ENCODE measurements around the gene IL1F10. TPM values are rescaled to one million over a fixed set of nuclear protein-coding genes. Genes with fewer than 3 reads are reported as not detected.

The IL1F10 gene
- total RNA-seq = not detected in 2 replicates

GRCh38 chr2:113067681-113068080 is at the start of gene IL1F10:
TSS of gene IL1F10 (plus strand) at chr2:113067970. CDS start at chr2:113072739, 4,769 bp downstream.

GRCh38 chr2:113052396-113052917 is 15.3 kb upstream of the IL1F10 start, which contains the start of gene IL36B:
TSS of gene IL36B (minus strand) at chr2:113052867.

GRCh38 chr2:113058998-113059960 is 8.5 kb upstream of the IL1F10 start, which contains the start of gene IL36RN:
TSS of gene IL36RN (plus strand) at chr2:113059198. CDS start at chr2:113059439, 241 bp downstream.

Other genes starting within 250 kb of the IL1F10 start
- gene IL1B, start 231.2 kb upstream of the IL1F10 start, total RNA-seq = 0.77 and 1.7 TPM in 2 replicates
- 0.22 TPM in 1 of 2 replicates, not detected in the other for gene IL37, start 156.8 kb upstream of the IL1F10 start, total RNA-seq
- not detected in 2 replicates for gene IL36G, start 90.0 kb upstream of the IL1F10 start, total RNA-seq
- gene IL36A, start 62.5 kb upstream of the IL1F10 start, total RNA-seq = not detected in 2 replicates
- gene IL36B, start 15.1 kb upstream of the IL1F10 start, total RNA-seq = not detected in 2 replicates
- gene IL36RN, start 8.8 kb upstream of the IL1F10 start, total RNA-seq = under 0.01 TPM in 1 of 2 replicates, not detected in the other
- gene IL1RN, start 59.6 kb downstream of the IL1F10 start, total RNA-seq = not detected in 2 replicates
- gene PSD4, start 106.0 kb downstream of the IL1F10 start, total RNA-seq = 5.1 and 10.0 TPM in 2 replicates
- 0.12 and 0.89 TPM in 2 replicates for gene PAX8, start 211.0 kb downstream of the IL1F10 start, total RNA-seq